ENCODE measurements around the gene PTX4.
"Not testable (repeated sequence)": the region's sequence is repeated elsewhere in the genome, so short reads cannot be mapped to it uniquely, and the experiment has no call there.

Gene PTX4

GRCh38 chr16:1485847-1486496 lies 2.8 kb downstream of the PTX4 start:
- no peak for TF ChIP-seq CTCF (IDR thresholded peaks at IDR 0.05; ENCODE audit: extremely low read depth, insufficient read depth, missing control alignments)
- no peak for DNase-seq (ENCODE audit: low spot score)
- in situ Hi-C loops (cut with MboI; ENCODE audit: low pct_unique_long_range_greater_than_20kb, low sequenced_read_pairs, unreplicated experiment), result no loop called here

GRCh38 chr16:1481906-1482835 lies 6.6 kb downstream of the PTX4 start:
- no peak for TF ChIP-seq CTCF (IDR thresholded peaks at IDR 0.05; ENCODE audit: extremely low read depth, insufficient read depth, missing control alignments)
- DNase-seq (ENCODE audit: low spot score), result no peak
- in situ Hi-C loops (cut with MboI; ENCODE audit: low pct_unique_long_range_greater_than_20kb, low sequenced_read_pairs, unreplicated experiment), result no loop called here

GRCh38 chr16:1478937-1479336 lies 9.8 kb downstream of the PTX4 start:
- in situ Hi-C loops (cut with MboI; ENCODE audit: low pct_unique_long_range_greater_than_20kb, low sequenced_read_pairs, unreplicated experiment); DNase-seq (ENCODE audit: low spot score): not testable (repeated sequence)

GRCh38 chr16:1477033-1477432 lies 11.7 kb downstream of the PTX4 start:
- in situ Hi-C loops (cut with MboI; ENCODE audit: low pct_unique_long_range_greater_than_20kb, low sequenced_read_pairs, unreplicated experiment), result no loop called here
- TF ChIP-seq CTCF (IDR thresholded peaks at IDR 0.05; ENCODE audit: extremely low read depth, insufficient read depth, missing control alignments), result no peak
- no peak for DNase-seq (ENCODE audit: low spot score)

- in situ Hi-C loops (cut with MboI; ENCODE audit: low pct_unique_long_range_greater_than_20kb, low sequenced_read_pairs, unreplicated experiment), result no loop called here
- no peak for TF ChIP-seq CTCF (IDR thresholded peaks at IDR 0.05; ENCODE audit: extremely low read depth, insufficient read depth, missing control alignments)
- DNase-seq (ENCODE audit: low spot score), result no peak
Observed at GRCh38 chr16:1475552-1476114, 13.1 kb downstream of the PTX4 start.

GRCh38 chr16:1474796-1475551 lies 13.8 kb downstream of the PTX4 start, which contains the start of gene CLCN7:
TSS of gene CLCN7 (minus strand) at chr16:1475028. CDS start at chr16:1474974, 54 bp downstream.
- DNase-seq (ENCODE audit: low spot score), result peak; percentile 99
- TF ChIP-seq CTCF (IDR thresholded peaks at IDR 0.05; ENCODE audit: extremely low read depth, insufficient read depth, missing control alignments), result no peak
- in situ Hi-C loops (cut with MboI; ENCODE audit: low pct_unique_long_range_greater_than_20kb, low sequenced_read_pairs, unreplicated experiment), result no loop called here

Data from GM13977 (cell line).